ENCODE results near the gene RCOR3. TPM values are rescaled to one million over a fixed set of nuclear protein-coding genes. Genes with fewer than 3 reads are reported as not detected.

Gene RCOR3
- total and polyA plus RNA-seq, 10 of the 15 experiments (the other 5 are each of a cell fraction or from before 2014, with no cell fraction given), result 8.0 to 55.0 (median 25.1) TPM

DNA sequence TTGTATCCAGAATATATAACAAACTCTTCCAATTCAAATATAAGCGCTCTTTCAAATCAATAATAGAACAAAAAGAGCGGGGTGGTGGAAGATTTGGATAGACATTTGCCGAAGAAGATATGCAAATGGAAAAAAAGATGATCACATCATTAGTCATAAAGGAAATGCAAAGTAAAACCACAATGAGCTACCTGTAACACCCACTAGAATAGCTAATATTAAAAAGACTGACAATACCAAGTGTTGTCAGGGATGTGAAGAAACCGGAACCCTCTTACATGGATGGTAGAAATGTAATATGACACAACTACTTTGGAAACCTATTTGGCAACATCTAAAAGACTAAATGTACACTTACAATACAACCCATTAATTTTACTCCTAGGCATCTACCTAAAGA lies 61.8 kb downstream of the RCOR3 start:
- ChIA-PET SMC1A (ENCODE audit: uncharacterized antibody, unreplicated experiment) (interaction anchor here (0.9 to 1.7 kb wide), 3 partner anchors 9 to 157 kb away, joined by 3 to 4 read pairs (median 3); no protein-coding TSS in a partner anchor), POLR2A (no interaction called here), CTCF (interaction anchor here (0.8 to 11.0 kb wide), 6 partner anchors 11 to 194 kb away, joined by 3 to 99 read pairs (median 3); no protein-coding TSS in a partner anchor), RAD21 (ENCODE audit: unreplicated experiment) (no interaction called here)
- FAIRE-seq, result no peak
- no peaks in the 10 kb centered on the region for H4K20me1 ChIP-seq (ENCODE audit: control insufficient read depth, insufficient read depth)
- no peaks in the 10 kb centered on the region; a peak in 1 of 4 replicates for H3K36me3 ChIP-seq (ENCODE audit: control insufficient read depth in 2 of 2, insufficient read depth in 2 of 2, low read length in 1 of 2)
- no peak overlapping the region for H3K4me3 ChIP-seq
- 21% methylated on average over 4 of the region's 4 CpGs for WGBS (ENCODE audit: insufficient coverage, insufficient replicate concordance, low lambda C conversion rate, missing lambda C conversion rate)
- H3K9me3 ChIP-seq (replicated peaks; ENCODE audit: control insufficient read depth, insufficient read depth, low read length), result no peaks in the 10 kb centered on the region
- no peak for DNase-seq (ENCODE audit: low read depth, low spot score)
- no TSS peak for BruUV-seq (replicated peaks)
- H3K27me3 ChIP-seq (replicated peaks in 1 of 2; ENCODE audit: control insufficient read depth in 2 of 2, insufficient read depth in 2 of 2, low read length in 1 of 2), result no peaks in the 10 kb centered on the region
- no peak overlapping the region for H2AFZ ChIP-seq (ENCODE audit: control insufficient read depth, low read depth, low read length)
- peak; percentile 12; the same call in 1 of the 3 replicates for ATAC-seq
- H3K9ac ChIP-seq (ENCODE audit: control insufficient read depth, insufficient read depth, low read length), result no peak overlapping the region
- H3K79me2 ChIP-seq (ENCODE audit: control insufficient read depth, insufficient read depth, low read length), result peaks cover 2% of the 10 kb centered on the region; the same call in 1 of the 2 replicates
- in situ Hi-C loops (cut with MboI), result loop anchor here (5.0 to 10.0 kb wide), 3 partner anchors 151 to 331 kb away; no protein-coding TSS in a partner anchor
- intact Hi-C loops (cut with micrococcal nuclease; ENCODE audit: unreplicated experiment), result no loop called here
- H3K4me1 ChIP-seq (ENCODE audit: control insufficient read depth, insufficient read depth, low read length), result peaks cover 7% of the 10 kb centered on the region
- no peak overlapping the region for H3K27ac ChIP-seq (ENCODE audit: control insufficient read depth, insufficient read depth)
- no peak overlapping the region for H3K4me2 ChIP-seq (ENCODE audit: control insufficient read depth, insufficient read depth)
- no peak for TF ChIP-seq DPF2 (IDR thresholded peaks at IDR 0.05)
- TF ChIP-seq TCF12 (IDR thresholded peaks at IDR 0.05; ENCODE audit: low read depth, low read length), result no peak
- TF ChIP-seq POLR2AphosphoS2 (IDR thresholded peaks at IDR 0.05; ENCODE audit: low read depth, low read length), result no peak
- TF ChIP-seq ZBED1 (IDR thresholded peaks at IDR 0.05; ENCODE audit: borderline replicate concordance), result no peak
- TF ChIP-seq, protein P1, sequence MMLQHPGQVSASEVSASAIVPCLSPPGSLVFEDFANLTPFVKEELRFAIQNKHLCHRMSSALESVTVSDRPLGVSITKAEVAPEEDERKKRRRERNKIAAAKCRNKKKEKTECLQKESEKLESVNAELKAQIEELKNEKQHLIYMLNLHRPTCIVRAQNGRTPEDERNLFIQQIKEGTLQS (IDR thresholded peaks at IDR 0.05; ENCODE audit: borderline replicate concordance, extremely low read depth, low read depth, low read length), result no peak
- peak; percentile 63; the same call in 1 of the 2 replicates for TF ChIP-seq RUNX3 (IDR thresholded peaks at IDR 0.05; ENCODE audit: low read length)
- TF ChIP-seq JUNB (IDR thresholded peaks at IDR 0.05), result peak; percentile 71
- TF ChIP-seq ATF2 (IDR thresholded peaks at IDR 0.05; ENCODE audit: low read length), result peak; percentile 45; the same call in 1 of the 2 replicates
- no peak for TF ChIP-seq MEF2B (IDR thresholded peaks at IDR 0.05; ENCODE audit: partially characterized antibody, poor library complexity, severe bottlenecking)
- TF ChIP-seq, protein P2, sequence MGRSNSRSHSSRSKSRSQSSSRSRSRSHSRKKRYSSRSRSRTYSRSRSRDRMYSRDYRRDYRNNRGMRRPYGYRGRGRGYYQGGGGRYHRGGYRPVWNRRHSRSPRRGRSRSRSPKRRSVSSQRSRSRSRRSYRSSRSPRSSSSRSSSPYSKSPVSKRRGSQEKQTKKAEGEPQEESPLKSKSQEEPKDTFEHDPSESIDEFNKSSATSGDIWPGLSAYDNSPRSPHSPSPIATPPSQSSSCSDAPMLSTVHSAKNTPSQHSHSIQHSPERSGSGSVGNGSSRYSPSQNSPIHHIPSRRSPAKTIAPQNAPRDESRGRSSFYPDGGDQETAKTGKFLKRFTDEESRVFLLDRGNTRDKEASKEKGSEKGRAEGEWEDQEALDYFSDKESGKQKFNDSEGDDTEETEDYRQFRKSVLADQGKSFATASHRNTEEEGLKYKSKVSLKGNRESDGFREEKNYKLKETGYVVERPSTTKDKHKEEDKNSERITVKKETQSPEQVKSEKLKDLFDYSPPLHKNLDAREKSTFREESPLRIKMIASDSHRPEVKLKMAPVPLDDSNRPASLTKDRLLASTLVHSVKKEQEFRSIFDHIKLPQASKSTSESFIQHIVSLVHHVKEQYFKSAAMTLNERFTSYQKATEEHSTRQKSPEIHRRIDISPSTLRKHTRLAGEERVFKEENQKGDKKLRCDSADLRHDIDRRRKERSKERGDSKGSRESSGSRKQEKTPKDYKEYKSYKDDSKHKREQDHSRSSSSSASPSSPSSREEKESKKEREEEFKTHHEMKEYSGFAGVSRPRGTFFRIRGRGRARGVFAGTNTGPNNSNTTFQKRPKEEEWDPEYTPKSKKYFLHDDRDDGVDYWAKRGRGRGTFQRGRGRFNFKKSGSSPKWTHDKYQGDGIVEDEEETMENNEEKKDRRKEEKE (IDR thresholded peaks at IDR 0.05), result no peak
- no peak for TF ChIP-seq POU2F2 (IDR thresholded peaks at IDR 0.05; ENCODE audit: borderline replicate concordance, low read depth, low read length)
- no peak for TF ChIP-seq RELA (IDR thresholded peaks at IDR 0.05; ENCODE audit: borderline replicate concordance, partially characterized antibody)
- TF ChIP-seq, protein P3, sequence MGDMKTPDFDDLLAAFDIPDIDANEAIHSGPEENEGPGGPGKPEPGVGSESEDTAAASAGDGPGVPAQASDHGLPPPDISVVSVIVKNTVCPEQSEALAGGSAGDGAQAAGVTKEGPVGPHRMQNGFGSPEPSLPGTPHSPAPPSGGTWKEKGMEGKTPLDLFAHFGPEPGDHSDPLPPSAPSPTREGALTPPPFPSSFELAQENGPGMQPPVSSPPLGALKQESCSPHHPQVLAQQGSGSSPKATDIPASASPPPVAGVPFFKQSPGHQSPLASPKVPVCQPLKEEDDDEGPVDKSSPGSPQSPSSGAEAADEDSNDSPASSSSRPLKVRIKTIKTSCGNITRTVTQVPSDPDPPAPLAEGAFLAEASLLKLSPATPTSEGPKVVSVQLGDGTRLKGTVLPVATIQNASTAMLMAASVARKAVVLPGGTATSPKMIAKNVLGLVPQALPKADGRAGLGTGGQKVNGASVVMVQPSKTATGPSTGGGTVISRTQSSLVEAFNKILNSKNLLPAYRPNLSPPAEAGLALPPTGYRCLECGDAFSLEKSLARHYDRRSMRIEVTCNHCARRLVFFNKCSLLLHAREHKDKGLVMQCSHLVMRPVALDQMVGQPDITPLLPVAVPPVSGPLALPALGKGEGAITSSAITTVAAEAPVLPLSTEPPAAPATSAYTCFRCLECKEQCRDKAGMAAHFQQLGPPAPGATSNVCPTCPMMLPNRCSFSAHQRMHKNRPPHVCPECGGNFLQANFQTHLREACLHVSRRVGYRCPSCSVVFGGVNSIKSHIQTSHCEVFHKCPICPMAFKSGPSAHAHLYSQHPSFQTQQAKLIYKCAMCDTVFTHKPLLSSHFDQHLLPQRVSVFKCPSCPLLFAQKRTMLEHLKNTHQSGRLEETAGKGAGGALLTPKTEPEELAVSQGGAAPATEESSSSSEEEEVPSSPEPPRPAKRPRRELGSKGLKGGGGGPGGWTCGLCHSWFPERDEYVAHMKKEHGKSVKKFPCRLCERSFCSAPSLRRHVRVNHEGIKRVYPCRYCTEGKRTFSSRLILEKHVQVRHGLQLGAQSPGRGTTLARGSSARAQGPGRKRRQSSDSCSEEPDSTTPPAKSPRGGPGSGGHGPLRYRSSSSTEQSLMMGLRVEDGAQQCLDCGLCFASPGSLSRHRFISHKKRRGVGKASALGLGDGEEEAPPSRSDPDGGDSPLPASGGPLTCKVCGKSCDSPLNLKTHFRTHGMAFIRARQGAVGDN (IDR thresholded peaks at IDR 0.05), result no peak
- peak; percentile 54; the same call in 1 of the 2 replicates for TF ChIP-seq ATF7 (IDR thresholded peaks at IDR 0.05; ENCODE audit: low read depth)
- TF ChIP-seq CBX3 (IDR thresholded peaks at IDR 0.05; ENCODE audit: borderline replicate concordance, low read depth), result no peak
- TF ChIP-seq EP300 (IDR thresholded peaks at IDR 0.05; ENCODE audit: borderline replicate concordance in 1 of 2, control insufficient read depth in 1 of 2, low read depth in 2 of 2, low read length in 2 of 2), result no peak

Data from GM12878 (cell line).